CD4-positive, alpha-beta T cell treated with Interleukin-2 at 100 ng/mL for 4 hours (primary cell): ENCODE results near the gene PRMT1.

Source experiments
- DNase-seq: peaks from one replicate; pipeline ENCODE4 v3.0.0-alpha.2; 2020; ENCODE audit warnings: low spot score

PRMT1 gene

GRCh38 chr19:49727217-49728030 lies 50.4 kb downstream of the PRMT1 start:
- no peak for DNase-seq

- DNase-seq: no peak
These were observed 53.1 kb downstream of the PRMT1 start for GRCh38 chr19:49730166-49730565.
